GM12873 (cell line): ENCODE measurements around the gene FCRLB.

Source experiments
- CTCF ChIP-seq: IDR thresholded peaks from 2 replicates; pipeline ENCODE4 v1.5.1; 2012; ENCODE audit warnings: low read depth, mild to moderate bottlenecking, moderate library complexity, low read length, control low read depth; ENCODE audit not compliant: insufficient read depth; ENCODE audit errors: missing control alignments

FCRLB gene

GRCh38 chr1:161702250-161702649 is 19.1 kb upstream of the FCRLB start:
- no peak for TF ChIP-seq CTCF

- TF ChIP-seq CTCF = no peak
Observed at GRCh38 chr1:161705537-161705936, 15.8 kb upstream of the FCRLB start.

- TF ChIP-seq CTCF = no peak
Observed at GRCh38 chr1:161706113-161706481, 15.2 kb upstream of the FCRLB start.

GRCh38 chr1:161706482-161707347 is 14.6 kb upstream of the FCRLB start, which contains the start of gene FCRLA:
Gene FCRLA (plus strand): TSS chr1:161707229. CDS start chr1:161707265, 36 bp downstream.
- TF ChIP-seq CTCF = no peak

GRCh38 chr1:161707503-161707902 is 13.8 kb upstream of the FCRLB start:
- no peak for TF ChIP-seq CTCF

- no peak for TF ChIP-seq CTCF
Observed at GRCh38 chr1:161709373-161709772, 12.0 kb upstream of the FCRLB start.

GRCh38 chr1:161710560-161710959 is 10.8 kb upstream of the FCRLB start:
- TF ChIP-seq CTCF = no peak
